Activated naive CD8-positive, alpha-beta T cell treated with anti-CD3 and anti-CD28 coated beads, Interleukin-2, amount 50 U/mL, for 16 hours (primary cell): ENCODE data around the gene SLC50A1.

Experiments used
- DNase-seq: peaks from one replicate; pipeline ENCODE4 v3.0.0-alpha.2; 2020; ENCODE audit warnings: low read depth, low spot score

SLC50A1 gene

GRCh38 chr1:155170101-155170785 lies 34.6 kb downstream of the SLC50A1 start:
- DNase-seq = no peak

- no peak for DNase-seq
Measured at GRCh38 chr1:155170806-155171205, 35.2 kb downstream of the SLC50A1 start.

DNA sequence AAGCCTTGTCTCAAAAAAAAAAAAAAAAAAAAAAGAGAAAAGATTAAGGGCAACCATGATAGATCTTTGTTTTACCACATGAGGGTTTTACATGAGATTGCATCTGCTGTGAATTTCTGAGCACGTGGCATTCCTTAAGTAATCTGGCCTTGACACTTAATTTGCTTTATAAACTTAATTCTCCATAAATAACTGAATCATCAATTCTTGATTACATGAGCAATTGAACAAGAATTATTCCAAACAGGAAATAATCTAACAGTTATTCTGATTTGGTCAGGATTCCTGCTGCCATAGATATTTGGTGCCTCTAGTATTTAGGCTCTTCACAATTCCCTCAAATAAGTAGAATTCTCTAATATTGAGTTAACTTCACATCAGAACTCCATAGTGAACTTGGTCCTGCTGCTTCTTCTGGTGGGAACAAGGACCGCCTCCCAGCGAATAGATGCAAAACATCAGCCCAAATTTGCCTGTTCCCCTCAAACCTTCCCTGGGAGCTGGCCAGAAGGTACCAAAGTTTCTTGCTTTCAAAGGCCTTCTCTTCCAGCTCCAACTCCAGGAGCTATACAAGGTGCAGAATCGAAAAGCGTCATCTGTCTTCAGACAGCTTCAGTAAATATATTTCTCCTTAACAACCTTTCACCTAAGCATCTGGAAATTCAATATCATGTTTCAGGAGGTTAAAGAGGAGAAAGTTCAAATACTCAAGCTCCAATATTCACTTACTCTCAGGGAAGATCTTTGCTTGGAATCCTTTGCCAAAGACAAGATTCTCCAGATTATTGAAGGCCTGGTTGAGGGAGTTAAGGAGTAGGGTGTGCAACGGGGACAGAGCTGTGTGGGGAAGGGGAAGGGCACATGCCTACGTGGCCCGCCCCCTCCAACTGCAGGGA lies 36.4 kb downstream of the SLC50A1 start:
- no peak for DNase-seq

DNA sequence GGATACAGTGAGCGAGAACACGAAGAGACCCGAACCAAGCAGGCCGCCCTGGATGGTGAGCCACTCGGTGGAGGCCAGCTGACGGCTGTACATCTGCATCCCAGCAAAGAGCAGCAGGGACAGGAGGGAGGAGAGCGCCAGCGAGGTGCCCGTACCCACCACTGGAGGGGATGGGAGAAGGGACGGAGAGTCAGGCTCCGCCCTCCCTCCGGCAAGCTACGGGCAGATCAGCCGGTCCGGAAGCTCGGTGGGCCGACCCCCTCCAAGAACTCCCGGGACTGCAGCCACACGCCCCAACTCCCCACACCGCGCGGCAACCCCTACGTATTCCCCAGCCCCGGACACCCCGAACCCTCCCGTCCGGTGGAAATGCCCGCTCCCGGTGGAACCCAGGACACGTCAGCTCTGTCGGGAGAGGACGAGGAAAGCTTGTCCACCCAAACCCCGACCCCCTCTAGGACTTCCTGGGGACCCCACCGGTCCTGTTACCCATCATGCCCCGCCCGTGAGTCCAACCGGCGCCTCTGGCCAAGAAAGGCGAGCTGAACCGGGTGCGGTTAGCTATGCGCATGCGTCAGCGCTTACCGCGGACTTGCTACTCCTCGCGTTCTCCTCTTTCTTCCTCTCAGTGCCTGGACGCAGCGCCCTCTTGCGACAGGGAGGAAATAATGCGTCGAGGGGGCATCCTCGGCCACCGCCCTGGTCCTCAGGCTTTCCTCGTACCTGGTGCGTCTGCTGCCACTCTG lies 37.3 kb downstream of the SLC50A1 start, which contains the start of gene KRTCAP2:
Gene KRTCAP2, minus strand, starts transcription at position 573 of the 746 bp plus-strand sequence. Its CDS starts 80 bp downstream, at position 493.
- peak; percentile 85 for DNase-seq

DNA sequence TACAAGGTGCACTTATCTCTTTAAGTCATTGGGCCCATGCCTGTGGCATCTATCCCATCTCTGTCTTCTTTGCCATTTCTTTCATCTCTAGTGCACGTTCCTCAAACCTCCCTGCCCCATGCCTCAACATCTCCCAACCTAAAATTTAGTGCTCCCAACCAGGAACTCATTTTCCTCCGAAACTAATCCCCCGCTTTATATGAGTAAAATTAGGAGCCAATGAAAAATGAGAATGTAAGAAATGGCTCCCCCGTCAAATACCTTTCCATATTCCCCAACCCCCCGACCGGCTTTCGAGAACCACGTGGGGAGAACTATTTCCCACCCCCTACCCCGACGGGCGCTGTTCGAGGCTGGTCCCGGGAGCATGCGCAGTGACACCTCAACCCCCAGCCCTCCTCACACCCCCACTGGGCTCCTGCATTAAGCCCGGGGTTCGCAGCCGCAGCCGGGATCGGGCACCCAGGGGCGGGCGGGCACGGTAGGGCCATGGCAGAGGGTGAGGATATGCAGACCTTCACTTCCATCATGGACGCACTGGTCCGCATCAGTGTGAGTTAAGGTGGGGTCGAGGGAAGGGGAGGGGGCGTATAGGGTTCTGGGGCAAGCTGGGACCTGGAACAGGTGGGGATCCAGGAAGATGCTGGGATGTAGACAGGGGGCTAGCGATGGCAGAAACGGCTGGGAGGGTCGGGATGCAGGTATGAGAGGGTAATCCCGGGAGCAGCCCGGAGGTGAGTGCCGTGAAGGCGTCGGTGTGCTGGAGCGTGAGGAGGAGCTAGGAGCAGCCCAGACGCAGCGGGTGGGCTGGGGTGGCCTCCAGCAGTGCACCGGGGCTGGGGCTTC lies 38.0 kb downstream of the SLC50A1 start, which contains the start of gene TRIM46:
Gene TRIM46, plus strand, starts transcription at position 372 of the 846 bp plus-strand sequence. Its CDS starts 118 bp downstream, at position 490.
- DNase-seq = no peak

DNA sequence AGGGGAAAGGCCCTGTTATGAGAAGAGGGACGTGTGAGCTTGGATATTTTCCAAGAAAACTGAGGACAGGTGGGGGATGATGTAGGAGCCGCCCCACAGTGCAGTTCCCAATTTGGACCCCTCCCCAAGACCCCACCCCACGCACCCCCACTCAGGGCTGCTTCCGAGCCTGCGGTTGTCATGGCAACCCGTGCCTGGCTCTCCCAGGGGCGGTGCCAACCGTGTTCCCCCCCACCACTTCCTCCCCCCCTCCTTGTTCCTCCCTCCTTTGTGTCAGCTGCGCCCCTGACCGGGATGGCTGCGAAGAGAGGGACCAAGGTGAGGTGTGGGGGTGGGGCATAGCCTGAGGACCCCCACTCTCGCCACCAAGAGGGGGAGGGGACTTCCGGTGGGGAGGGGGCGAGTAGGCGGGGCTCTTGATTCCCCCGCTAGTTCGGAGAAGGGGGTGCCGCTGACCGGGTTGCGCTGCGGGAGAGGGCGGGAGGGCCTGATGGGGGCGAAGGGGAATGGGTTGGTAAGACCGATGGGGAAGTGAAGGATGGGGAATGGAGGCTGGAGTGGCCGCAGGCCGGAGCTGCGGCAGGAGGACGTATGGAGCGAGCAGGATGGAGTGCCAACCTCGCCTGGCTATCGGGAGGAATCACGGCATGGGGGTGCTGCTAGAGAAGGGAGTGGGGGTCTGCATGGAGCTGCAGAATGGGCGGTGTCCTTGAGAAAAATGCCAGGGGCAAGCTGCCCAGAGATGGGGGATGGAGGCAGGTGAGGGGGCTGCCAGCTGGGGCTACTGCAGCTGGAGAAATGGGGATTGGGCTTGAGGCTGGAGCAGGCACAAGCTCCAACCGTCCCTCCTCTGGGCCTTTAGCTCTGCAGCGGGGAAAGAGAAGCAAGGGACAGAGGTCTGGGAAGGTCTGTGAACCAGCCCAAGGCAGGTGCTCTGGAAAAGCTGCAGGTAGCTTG lies 39.0 kb downstream of the SLC50A1 start:
- DNase-seq = no peak

- DNase-seq = no peak
Measured at GRCh38 chr1:155175281-155175926, 39.8 kb downstream of the SLC50A1 start.

DNA sequence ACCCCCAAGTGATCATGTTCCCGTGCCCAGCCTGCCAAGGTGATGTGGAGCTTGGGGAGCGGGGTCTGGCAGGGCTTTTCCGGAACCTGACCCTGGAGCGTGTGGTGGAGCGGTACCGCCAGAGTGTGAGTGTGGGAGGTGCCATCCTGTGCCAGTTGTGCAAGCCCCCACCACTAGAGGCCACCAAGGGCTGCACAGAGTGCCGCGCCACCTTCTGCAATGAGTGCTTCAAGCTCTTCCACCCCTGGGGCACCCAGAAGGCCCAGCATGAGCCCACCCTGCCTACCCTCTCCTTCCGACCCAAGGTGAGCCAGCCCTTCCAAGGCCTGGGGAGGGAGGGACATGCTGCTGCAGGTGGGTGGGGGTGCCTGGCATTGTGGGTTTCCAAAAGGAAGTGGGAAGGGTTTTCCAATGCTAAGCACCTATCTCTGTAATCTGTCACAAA lies 40.3 kb downstream of the SLC50A1 start:
- DNase-seq = no peak

- peak; percentile 67 for DNase-seq
Measured at GRCh38 chr1:155176544-155177071, 41.0 kb downstream of the SLC50A1 start.

GRCh38 chr1:155177192-155177917 lies 41.7 kb downstream of the SLC50A1 start:
- no peak for DNase-seq

DNA sequence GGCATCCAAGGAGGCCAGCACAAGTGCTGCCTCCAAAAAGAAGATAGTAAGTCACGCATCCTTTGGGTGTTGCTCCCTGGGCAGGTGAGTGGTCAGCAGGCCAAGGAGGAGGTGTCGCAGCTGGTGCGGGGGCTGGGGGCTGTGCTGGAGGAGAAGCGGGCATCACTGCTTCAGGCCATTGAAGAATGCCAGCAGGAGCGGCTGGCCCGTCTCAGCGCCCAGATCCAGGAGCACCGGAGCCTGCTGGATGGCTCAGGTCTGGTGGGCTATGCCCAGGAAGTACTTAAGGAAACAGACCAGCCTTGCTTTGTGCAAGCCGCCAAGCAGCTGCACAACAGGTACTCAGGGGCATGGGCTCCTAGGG lies 42.2 kb downstream of the SLC50A1 start:
- DNase-seq = no peak

- no peak for DNase-seq
Measured at GRCh38 chr1:155178441-155179111, 42.9 kb downstream of the SLC50A1 start.

DNA sequence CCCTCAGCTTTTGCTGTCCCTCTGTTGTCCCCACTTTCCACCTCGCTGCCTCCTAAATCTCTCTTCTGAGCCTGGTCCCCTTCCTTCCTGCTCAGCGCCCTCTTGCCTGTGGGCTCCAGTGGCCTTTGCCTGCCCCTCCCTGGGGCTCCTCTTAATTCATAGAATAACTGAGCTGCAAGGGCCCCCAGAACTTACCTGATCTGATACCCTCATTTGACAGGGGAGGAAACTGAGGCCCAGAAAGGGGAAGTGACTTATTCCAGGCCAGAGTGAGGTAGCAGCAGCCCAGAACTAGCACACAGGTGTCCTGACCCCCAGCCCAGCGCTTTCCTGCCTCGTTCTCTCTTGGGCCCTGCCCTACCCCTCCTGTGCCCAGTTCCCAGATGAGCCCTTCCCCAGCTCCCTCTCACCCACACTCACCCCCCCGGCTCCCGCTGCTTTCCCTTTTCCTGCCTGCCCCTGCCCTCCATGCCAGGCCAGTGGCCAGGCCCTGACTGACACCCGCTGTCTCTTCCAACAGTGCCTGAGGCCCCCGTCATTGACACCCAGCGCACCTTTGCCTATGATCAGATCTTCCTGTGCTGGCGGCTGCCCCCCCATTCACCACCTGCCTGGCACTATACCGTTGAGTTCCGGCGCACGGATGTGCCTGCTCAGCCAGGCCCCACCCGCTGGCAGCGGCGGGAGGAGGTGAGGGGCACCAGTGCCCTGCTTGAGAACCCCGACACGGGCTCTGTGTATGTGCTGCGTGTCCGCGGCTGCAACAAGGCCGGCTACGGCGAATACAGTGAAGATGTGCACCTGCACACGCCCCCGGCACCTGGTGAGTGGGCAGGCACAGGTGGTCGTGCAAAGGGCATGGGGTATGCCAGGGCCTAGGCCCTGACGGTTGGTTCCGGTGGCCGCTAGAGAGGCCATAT lies 43.7 kb downstream of the SLC50A1 start:
- no peak for DNase-seq

DNA sequence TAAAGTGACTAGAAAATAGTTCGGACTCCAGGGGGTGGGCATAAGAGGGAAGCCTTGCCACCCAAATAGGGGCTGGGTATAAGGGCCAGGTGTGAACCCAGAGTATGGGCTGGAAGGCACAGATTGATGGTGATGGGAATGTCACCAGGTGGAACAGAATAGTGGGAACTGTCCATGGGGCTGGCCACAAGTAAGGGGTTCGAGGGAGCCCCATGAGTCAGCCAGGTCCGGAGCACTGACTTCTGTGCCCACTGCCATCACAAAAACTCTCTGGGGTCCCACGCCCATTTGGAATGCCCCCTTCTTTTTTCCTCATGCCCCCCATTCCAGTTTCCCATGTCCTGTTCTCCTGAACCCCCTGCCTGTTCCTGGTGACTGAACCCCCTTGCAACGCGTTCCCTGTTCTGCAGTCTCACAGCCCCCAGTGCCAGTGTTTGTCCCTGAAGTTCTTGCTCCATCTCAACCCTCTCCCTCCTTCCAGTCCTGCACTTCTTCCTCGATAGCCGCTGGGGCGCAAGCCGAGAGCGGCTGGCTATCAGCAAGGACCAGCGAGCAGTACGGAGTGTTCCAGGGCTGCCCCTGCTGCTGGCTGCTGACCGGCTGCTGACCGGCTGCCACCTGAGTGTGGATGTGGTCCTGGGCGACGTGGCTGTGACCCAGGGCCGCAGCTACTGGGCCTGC lies 45.9 kb downstream of the SLC50A1 start:
- DNase-seq = no peak

DNA sequence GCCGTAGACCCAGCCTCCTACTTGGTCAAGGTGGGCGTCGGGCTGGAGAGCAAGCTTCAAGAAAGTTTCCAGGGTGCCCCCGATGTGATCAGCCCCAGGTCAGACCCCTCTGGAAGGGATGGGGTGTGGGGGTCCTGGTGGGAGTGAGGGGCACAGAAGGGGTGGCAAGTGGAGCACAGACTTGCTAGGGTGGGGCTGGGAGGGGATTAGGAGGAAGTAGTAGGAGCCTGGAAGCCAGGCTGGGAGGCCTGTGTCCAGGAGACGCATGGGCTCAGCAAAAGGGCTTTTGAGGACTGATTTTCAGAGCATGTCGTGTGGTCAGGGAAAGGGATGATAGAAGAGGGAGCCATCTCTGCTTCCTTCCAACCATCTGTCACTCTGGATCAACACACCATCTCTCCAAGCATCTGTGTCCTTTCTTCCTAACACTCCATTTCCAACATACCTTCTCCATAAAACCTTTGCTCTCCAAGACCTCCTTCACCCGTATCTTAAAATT lies 46.4 kb downstream of the SLC50A1 start:
- no peak for DNase-seq

- DNase-seq = no peak
Measured at GRCh38 chr1:155183775-155184221, 48.1 kb downstream of the SLC50A1 start.
